Psoas muscle (tissue), 8 donors: ENCODE data around the gene SLC22A31. TPM values are rescaled to one million over a fixed set of nuclear protein-coding genes. Genes with fewer than 3 reads are reported as not detected.

Experiments used
- ATAC-seq, 4 donors: fragments of 200-7000 bp; cut with Tn5 transposase; one replicate each; pipeline ENCODE4 v1.9.1; 2020; ENCODE audit warnings: moderate library complexity in 3 of 4, mild to moderate bottlenecking in 2 of 4
- DNase-seq, 2 donors: peaks; one replicate each; pipeline ENCODE4 v3.0.0-alpha.2; 2020
- H3K27ac ChIP-seq: fragments of 200-600 bp; one replicate; pipeline ENCODE4 v1.8.0; 2022
- H3K27me3 ChIP-seq, 3 donors: fragments of 200-600 bp in 1 of 3; one replicate each; pipeline versions ENCODE4 v1.6.1 to v1.8.0; 2013 to 2022; ENCODE audit warnings: low read length in 2 of 3, mild to moderate bottlenecking in 2 of 3, moderate library complexity in 1 of 3; ENCODE audit not compliant: insufficient read depth in 3 of 3
- H3K36me3 ChIP-seq, 2 donors: fragments of 200-600 bp in 1 of 2; one replicate each; pipeline versions ENCODE4 v1.6.1 to v1.8.0; 2013 to 2022; ENCODE audit warnings: low read depth in 1 of 2, mild to moderate bottlenecking in 1 of 2, moderate library complexity in 1 of 2; ENCODE audit not compliant: insufficient read depth in 1 of 2
- H3K4me1 ChIP-seq: fragments of 200-600 bp; one replicate; pipeline ENCODE4 v1.8.0; 2022
- H3K4me3 ChIP-seq: fragments of 200-600 bp; one replicate; pipeline ENCODE4 v1.8.0; 2022; ENCODE audit warnings: mild to moderate bottlenecking
- H3K9me3 ChIP-seq: fragments of 200-600 bp; one replicate; pipeline ENCODE4 v1.8.0; 2022
- CTCF ChIP-seq: fragments of 200-600 bp; IDR thresholded peaks from one replicate; pipeline ENCODE4 v1.8.0; 2022; ENCODE audit warnings: antibody characterized with exemption
- WGBS, 3 donors: extraction: QIAGEN DNeasy Blood & Tissue Kit; methylation state at CpG; one replicate each; pipeline versions ENCODE4 v1.1.6 to v1.1.7; 2013; 5-methylcytosine and 5-hydroxymethylcytosine counted together
- intact Hi-C, 2 donors: fragments of 100-400 bp; cut with DNase I; formaldehyde crosslinking; loops; one replicate each; pipeline versions ENCODE4 v1.11.0 to v1.14.2; 2022
- polyA plus RNA-seq, 3 donors: library from polyadenylated mRNA; stranded (reverse); fragments of 200-250 nt; gene quantifications; one replicate each; pipeline ENCODE4 v1.2.3, GENCODE V29; 2013
- total RNA-seq, 4 donors: library from RNA; stranded (reverse); fragmentation: NEBNext Ultra II Directional in 2 of 4; extraction: Animal tissue kit (Norgen Biotek cat#: 25700) in 2 of 4; gene quantifications; one replicate each; pipeline versions ENCODE4 v1.2.1 to v1.2.4, GENCODE V29; 2021 to 2023
- donor health status: healthy with polysubstance abuse.
- donor health status: DM: no; HTN: no; CAD: no; lungs with moderate emphysema.
- donor health status: Bipolar disorder and iron deficiency.
- donor health status: healthy.
- donor health status: DM: yes; HTN: yes; CAD: no.
- donor health status: DM: no; HTN: no; CAD: no.
- donor health status: DM: no; HTN: no; CAD: no.
- donor health status: DM: yes; HTN: yes; CAD: no.

SLC22A31 gene
- total and polyA plus RNA-seq, 7 donors = 0.03 TPM; not detected in 6

GRCh38 chr16:89150981-89151380 lies 49.4 kb downstream of the SLC22A31 start:
- Histone ChIP-seq H3K36me3 (peaks cover 4 to 52% of the 10 kb centered on the region in 2 donors), H3K27me3 (no peaks in the 10 kb centered on the region), H3K4me1 (peaks cover 11% of the 10 kb centered on the region), H3K4me3 (no peak overlapping the region), H3K27ac (no peak overlapping the region), H3K9me3 (peaks cover 18% of the 10 kb centered on the region)
- no peak for DNase-seq
- WGBS, 3 donors = 92 to 97% (median 95%) methylated on average over 8 of the region's 8 CpGs
- TF ChIP-seq CTCF = no peak
- intact Hi-C loops = no loop called here
- ATAC-seq = no peak

- Histone ChIP-seq H3K4me3 (no peak overlapping the region), H3K9me3 (peaks cover 18% of the 10 kb centered on the region), H3K36me3 (peaks cover 5 to 59% of the 10 kb centered on the region in 2 donors), H3K4me1 (peaks cover 4% of the 10 kb centered on the region), H3K27ac (no peak overlapping the region), H3K27me3 (no peaks in the 10 kb centered on the region)
- TF ChIP-seq CTCF = no peak
- no peak for ATAC-seq
- intact Hi-C loops = no loop called here
- peak in 1 of 2 donors; percentile 19 for DNase-seq
- 95 to 96% (median 96%) methylated on average over 18 of the region's 18 CpGs for WGBS, 3 donors
Measured at GRCh38 chr16:89150090-89150835, 50.1 kb downstream of the SLC22A31 start.

GRCh38 chr16:89149386-89149785 lies 51.0 kb downstream of the SLC22A31 start:
- no peaks in the 10 kb centered on the region for H3K27me3 ChIP-seq
- H3K27ac ChIP-seq = no peak overlapping the region
- DNase-seq (no peak), ATAC-seq (no peak)
- TF ChIP-seq CTCF = no peak
- H3K4me1 ChIP-seq = no peaks in the 10 kb centered on the region
- H3K4me3 ChIP-seq = no peak overlapping the region
- H3K36me3 ChIP-seq = peaks cover 5 to 67% of the 10 kb centered on the region in 2 donors
- intact Hi-C loops = no loop called here
- WGBS, 3 donors = 95 to 98% (median 95%) methylated on average over 9 of the region's 9 CpGs
- H3K9me3 ChIP-seq = peaks cover 18% of the 10 kb centered on the region

- no peak for TF ChIP-seq CTCF
- Histone ChIP-seq H3K27ac (no peak overlapping the region), H3K9me3 (peaks cover 18% of the 10 kb centered on the region), H3K36me3 (peaks cover 5 to 81% of the 10 kb centered on the region in 2 donors), H3K4me1 (no peaks in the 10 kb centered on the region), H3K27me3 (no peaks in the 10 kb centered on the region), H3K4me3 (no peak overlapping the region)
- ATAC-seq (no peak), DNase-seq (peak in 1 of 2 donors; percentile 2)
- WGBS, 3 donors = 80 to 90% (median 84%) methylated on average over 7 to 10 of the region's 11 CpGs
- intact Hi-C loops = no loop called here
Measured at GRCh38 chr16:89147085-89147817, 53.1 kb downstream of the SLC22A31 start.
